ENCODE measurements around the gene KCNH8.

Gene KCNH8

GRCh38 chr3:19576343-19576742 lies 428.0 kb downstream of the KCNH8 start:
- no peak for TF ChIP-seq GATA3 (IDR thresholded peaks at IDR 0.05; ENCODE audit: low read depth, low read length)
- no peak for TF ChIP-seq GATA2 (IDR thresholded peaks at IDR 0.05; ENCODE audit: low read depth, low read length)

Data from SH-SY5Y (cell line).